ENCODE results near the gene PSMD2.

GRCh38 chr3:184355261-184356040 is 56.4 kb downstream of the PSMD2 start:
- TF ChIP-seq CTCF (IDR thresholded peaks at IDR 0.05 in 2 of 3, conservative IDR thresholded peaks at IDR 0.05 in 1 of 3; ENCODE audit: control insufficient read depth in 2 of 3, extremely low read depth in 1 of 3, insufficient read depth in 1 of 3, low read depth in 3 of 3, low read length in 3 of 3) (no peak), SKIL (IDR thresholded peaks at IDR 0.05; ENCODE audit: low read depth, poor library complexity, severe bottlenecking) (no peak)

Data from GM12878 (cell line).